Lower leg skin (tissue), 3 donors: ENCODE measurements around the gene TMSB15B.

Experiments
- POLR2A ChIP-seq, 2 donors: fragments of 450-650 bp; IDR thresholded peaks; one replicate each; pipeline ENCODE4 v1.6.1; 2016 to 2017; ENCODE audit warnings: antibody characterized with exemption in 2 of 2, mild to moderate bottlenecking in 1 of 2, moderate library complexity in 1 of 2
- TF ChIP-seq, protein P1 (sequence below), 3 donors: fragments of 450-650 bp; IDR thresholded peaks; one replicate each; pipeline ENCODE4 v1.5.1; 2016; ENCODE audit warnings: antibody characterized with exemption in 3 of 3, mild to moderate bottlenecking in 3 of 3, moderate library complexity in 2 of 3

DNA sequence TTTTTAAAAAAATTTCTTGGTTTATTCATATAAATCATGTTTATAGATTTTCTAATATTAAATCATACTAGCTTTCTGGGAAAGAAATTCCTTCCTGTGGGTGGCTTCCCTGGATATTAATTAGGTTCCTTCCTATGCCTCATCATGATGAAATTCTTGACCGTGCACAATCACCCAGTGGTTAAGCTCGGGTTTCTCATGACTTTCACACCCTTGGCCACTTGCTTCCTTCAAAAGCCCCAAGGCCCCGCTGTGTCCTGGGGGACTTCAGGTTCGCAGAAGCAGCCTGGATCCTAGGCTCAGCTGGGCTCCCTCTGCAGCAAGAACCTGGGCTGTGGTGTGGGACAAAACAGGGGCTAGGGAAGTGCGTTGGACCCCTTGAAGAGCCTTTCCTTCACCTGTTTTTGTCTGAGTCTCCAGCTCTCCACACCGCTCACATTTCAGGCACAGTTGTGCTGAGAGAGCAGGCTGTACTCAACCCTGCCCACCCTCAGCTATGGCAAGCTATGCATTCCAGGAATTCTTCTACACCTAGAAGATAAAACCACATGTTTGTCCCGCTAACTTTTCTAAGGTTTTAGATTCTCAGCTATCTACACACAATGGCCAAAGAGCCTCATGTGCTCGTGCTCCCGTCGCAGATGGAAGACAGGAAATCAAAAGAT lies 48.9 kb upstream of the TMSB15B start:
- TF ChIP-seq, protein P1, sequence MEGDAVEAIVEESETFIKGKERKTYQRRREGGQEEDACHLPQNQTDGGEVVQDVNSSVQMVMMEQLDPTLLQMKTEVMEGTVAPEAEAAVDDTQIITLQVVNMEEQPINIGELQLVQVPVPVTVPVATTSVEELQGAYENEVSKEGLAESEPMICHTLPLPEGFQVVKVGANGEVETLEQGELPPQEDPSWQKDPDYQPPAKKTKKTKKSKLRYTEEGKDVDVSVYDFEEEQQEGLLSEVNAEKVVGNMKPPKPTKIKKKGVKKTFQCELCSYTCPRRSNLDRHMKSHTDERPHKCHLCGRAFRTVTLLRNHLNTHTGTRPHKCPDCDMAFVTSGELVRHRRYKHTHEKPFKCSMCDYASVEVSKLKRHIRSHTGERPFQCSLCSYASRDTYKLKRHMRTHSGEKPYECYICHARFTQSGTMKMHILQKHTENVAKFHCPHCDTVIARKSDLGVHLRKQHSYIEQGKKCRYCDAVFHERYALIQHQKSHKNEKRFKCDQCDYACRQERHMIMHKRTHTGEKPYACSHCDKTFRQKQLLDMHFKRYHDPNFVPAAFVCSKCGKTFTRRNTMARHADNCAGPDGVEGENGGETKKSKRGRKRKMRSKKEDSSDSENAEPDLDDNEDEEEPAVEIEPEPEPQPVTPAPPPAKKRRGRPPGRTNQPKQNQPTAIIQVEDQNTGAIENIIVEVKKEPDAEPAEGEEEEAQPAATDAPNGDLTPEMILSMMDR (IDR thresholded peaks at IDR 0.05), result no peak
- no peak for TF ChIP-seq POLR2A (IDR thresholded peaks at IDR 0.05)
